Mesothelial cell of epicardium (in vitro differentiated cells): Measurements from ENCODE around the gene APOOL. TPM values are rescaled to one million over a fixed set of nuclear protein-coding genes. Genes with fewer than 3 reads are reported as not detected.

Experiments
- DNase-seq, 2 experiments: peaks; one replicate each; pipeline ENCODE4 v3.0.0; 2021; ENCODE audit warnings: low spot score in 2 of 2; ENCODE audit not compliant: unreplicated experiment in 2 of 2
- H3K27ac Mint-ChIP-seq: 2 replicates; pipeline ENCODE4 v1.8.0; 2021; ENCODE audit warnings: mixed read lengths
- H3K27me3 Mint-ChIP-seq: 2 replicates; pipeline ENCODE4 v1.8.0; 2021; ENCODE audit warnings: low read depth, mixed read lengths
- H3K36me3 Mint-ChIP-seq: 2 replicates; pipeline ENCODE4 v1.8.0; 2021; ENCODE audit warnings: mixed read lengths
- H3K4me1 Mint-ChIP-seq: 2 replicates; pipeline ENCODE4 v1.8.0; 2021; ENCODE audit warnings: mixed read lengths
- H3K4me3 Mint-ChIP-seq: 2 replicates; pipeline ENCODE4 v1.8.0; 2021; ENCODE audit warnings: mild to moderate bottlenecking, moderate library complexity, mixed read lengths
- H3K9me3 Mint-ChIP-seq: 2 replicates; pipeline ENCODE4 v1.8.0; 2021; ENCODE audit warnings: mixed read lengths
- CTCF ChIP-seq: fragments of 200-600 bp; sonication (generic); IDR thresholded peaks from one replicate; pipeline ENCODE4 v1.5.0; 2021; ENCODE audit warnings: antibody characterized with exemption; ENCODE audit not compliant: unreplicated experiment
- total RNA-seq: library from RNA; stranded (reverse); gene quantifications from 3 replicates; pipeline ENCODE4 v1.2.1, GENCODE V29; 2021

APOOL gene
- total RNA-seq, 1 donor from 2014 or later, result 18.5 TPM

DNA sequence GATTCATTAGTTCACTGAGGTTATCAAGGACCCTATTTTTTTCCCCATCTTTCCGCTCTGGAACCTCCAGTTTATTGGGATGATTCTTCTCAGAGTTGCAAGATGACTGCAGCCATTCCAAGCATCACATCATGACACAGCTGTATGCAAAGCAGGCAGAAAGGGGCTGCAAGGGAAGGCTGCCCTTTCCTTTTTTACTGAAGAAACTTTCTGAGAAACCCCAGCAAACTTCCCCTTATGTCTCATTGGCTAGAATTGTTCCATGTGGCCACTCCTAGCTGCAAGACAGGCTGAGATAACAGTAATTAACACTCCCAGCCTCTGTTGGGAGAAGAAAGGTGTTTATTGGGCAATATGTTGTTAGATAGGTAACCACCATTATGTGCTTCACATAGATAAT lies 137.3 kb downstream of the APOOL start:
- Mint-ChIP-seq H3K27ac (no peak overlapping the region), H3K9me3 (peaks cover 11% of the 10 kb centered on the region), H3K36me3 (no peaks in the 10 kb centered on the region), H3K4me1 (no peaks in the 10 kb centered on the region), H3K4me3 (no peak overlapping the region), H3K27me3 (no peaks in the 10 kb centered on the region)
- TF ChIP-seq CTCF, result no peak
- no peak for DNase-seq

Other genes starting within 250 kb of the APOOL start
- 0.56 to 0.72 TPM (median 0.58 TPM) in 3 replicates for gene SATL1, start 239.9 kb downstream of the APOOL start, total RNA-seq
- gene ZNF711, start 240.1 kb downstream of the APOOL start, total RNA-seq, result 54.1 to 55.1 TPM (median 54.2 TPM) in 3 replicates